GM19099 (cell line): ENCODE results near the gene PDE4DIP.
"Not testable (repeated sequence)": the region's sequence is repeated elsewhere in the genome, so short reads cannot be mapped to it uniquely, and the experiment has no call there.

Source experiments
- POLR2A ChIP-seq: IDR thresholded peaks from 3 replicates; pipeline ENCODE4 v1.6.1; 2011; ENCODE audit warnings: low read depth; ENCODE audit not compliant: insufficient read length; ENCODE audit errors: extremely low read depth

Gene PDE4DIP

GRCh38 chr1:148844220-148844619 lies at the start of gene PDE4DIP:
TSS of gene PDE4DIP (plus strand) at chr1:148844428. CDS start at chr1:148844775, 347 bp downstream.
- TF ChIP-seq POLR2A: not testable (repeated sequence)
